K562 (cell line): ENCODE measurements around the gene TRRAP. TPM values are rescaled to one million over a fixed set of nuclear protein-coding genes. Genes with fewer than 3 reads are reported as not detected.
A peak's percentile ranks its signal among the peaks of the same experiment; 100 is the strongest.

ENCODE experiments used
- ARID4B ChIP-seq: sonication (generic); formaldehyde crosslinking; IDR thresholded peaks from 2 replicates; pipeline ENCODE4 v1.8.0; 2022; ENCODE audit warnings: mild to moderate bottlenecking, missing genetic modification reagents
- ATF2 ChIP-seq: sonication (generic); formaldehyde crosslinking; IDR thresholded peaks from 2 replicates; pipeline ENCODE4 v1.8.1; 2022; ENCODE audit warnings: missing genetic modification reagents
- CHAMP1 ChIP-seq: fragments of 450-650 bp; IDR thresholded peaks from 2 replicates; pipeline ENCODE4 v1.6.1; 2016; ENCODE audit warnings: mild to moderate bottlenecking
- EP400 ChIP-seq: fragments of 450-650 bp; IDR thresholded peaks from 2 replicates; pipeline ENCODE4 v1.6.1; 2017; ENCODE audit warnings: antibody characterized with exemption, mild to moderate bottlenecking, moderate library complexity
- HSF4 ChIP-seq: fragments of 250-450 bp; sonication (Bioruptor Pico); IDR thresholded peaks from 2 replicates; pipeline ENCODE4 v2.1.2; 2022; ENCODE audit warnings: mild to moderate bottlenecking, moderate library complexity, borderline replicate concordance
- IRF9 ChIP-seq: fragments of 450-650 bp; IDR thresholded peaks from 2 replicates; pipeline ENCODE4 v1.6.1; 2016; ENCODE audit warnings: missing biosample characterization, missing genetic modification characterization
- KDM5B ChIP-seq: fragments of 200-600 bp; sonication (generic); IDR thresholded peaks from 2 replicates; pipeline ENCODE4 v1.6.1; 2012; ENCODE audit warnings: low read depth, mild to moderate bottlenecking, moderate library complexity, low read length, control low read depth, inconsistent platforms; ENCODE audit not compliant: insufficient replicate concordance
- MTA1 ChIP-seq: fragments of 450-650 bp; IDR thresholded peaks from 2 replicates; pipeline ENCODE4 v1.6.1; 2017; ENCODE audit warnings: borderline replicate concordance
- NR3C1 ChIP-seq: sonication (generic); formaldehyde crosslinking; IDR thresholded peaks from 2 replicates; pipeline ENCODE4 v1.8.1; 2022; ENCODE audit warnings: missing genetic modification reagents
- SNIP1 ChIP-seq: fragments of 450-650 bp; IDR thresholded peaks from 2 replicates; pipeline ENCODE4 v1.7.1; 2017; ENCODE audit warnings: low read depth, mild to moderate bottlenecking
- TARDBP ChIP-seq: fragments of 450-650 bp; IDR thresholded peaks from 2 replicates; pipeline ENCODE4 v1.6.1; 2016
- TSC22D4 ChIP-seq: fragments of 450-650 bp; IDR thresholded peaks from 2 replicates; pipeline ENCODE4 v1.6.1; 2016; ENCODE audit warnings: missing genetic modification characterization, missing biosample characterization, control low read depth
- ZBTB1 ChIP-seq: sonication (generic); formaldehyde crosslinking; IDR thresholded peaks from 2 replicates; pipeline ENCODE4 v1.8.1; 2023; ENCODE audit warnings: missing genetic modification reagents, low read depth, mild to moderate bottlenecking, borderline replicate concordance
- ZNF212 ChIP-seq: fragments of 450-650 bp; formaldehyde crosslinking; IDR thresholded peaks from 2 replicates; pipeline ENCODE4 v1.4.0; 2020; ENCODE audit warnings: mild to moderate bottlenecking
- ZNF395 ChIP-seq: fragments of 200-800 bp; sonication (Bioruptor generic); IDR thresholded peaks from 2 replicates; pipeline ENCODE4 v1.6.1; 2017; ENCODE audit warnings: missing genetic modification characterization, missing compliant biosample characterization
- ZNF76 ChIP-seq: fragments of 250-450 bp; sonication (Bioruptor Pico); IDR thresholded peaks from 2 replicates; pipeline ENCODE4 v1.4.0; 2020; ENCODE audit warnings: mild to moderate bottlenecking, moderate library complexity, borderline replicate concordance
- polyA plus RNA-seq, 8 experiments: library from polyadenylated mRNA; depleted of rRNA in 4 of 8; stranded (reverse) in 5 of 8; unstranded in 3 of 8; fragments of >200 nt; fragmentation: Nextera tagmentation in 2 of 8; fragmentation: Illumina TruSeq in 1 of 8; extraction: Ambion mirVana in 2 of 8; extraction: Trizol in 1 of 8; gene quantifications; 2 replicates each; pipeline versions ENCODE4 v1.2.1 to v1.2.3, GENCODE V29; 2011 to 2014; ENCODE audit warnings: inconsistent platforms in 1 of 8, missing spikeins in 1 of 8
- total RNA-seq, 7 experiments: library from RNA; depleted of rRNA in 6 of 7; stranded (reverse); fragments of >200 nt in 6 of 7; fragmentation: Illumina TruSeq in 2 of 7; extraction: Trizol in 2 of 7; gene quantifications; 2 replicates each; pipeline versions ENCODE4 v1.2.1 to v1.2.3, GENCODE V29; 2011 to 2021; ENCODE audit warnings: low replicate concordance in 1 of 7

Gene TRRAP
- total and polyA plus RNA-seq, 9 of the 15 experiments (the other 6 are each of a cell fraction or from before 2014, with no cell fraction given): 1.3 to 47.2 (median 9.7) TPM

GRCh38 chr7:98878365-98879197 is at the start of gene TRRAP (continued):
- TF ChIP-seq ARID4B (CRISPR knock-in tag) (peak; percentile 75; the same call in 1 of the 2 replicates), ATF2 (CRISPR knock-in tag) (no peak), TARDBP (peak; percentile 41; the same call in 1 of the 2 replicates), ZBTB1 (CRISPR knock-in tag) (peak; percentile 66; the same call in 1 of the 2 replicates), MTA1 (peak; percentile 50; the same call in 1 of the 2 replicates), ZNF76 (CRISPR knock-in tag) (peak; percentile 72), KDM5B (peak; percentile 58), NR3C1 (peak; percentile 69), SNIP1 (peak; percentile 77), HSF4 (CRISPR knock-in tag) (no peak), IRF9 (no peak), EP400 (peak; percentile 77; the same call in 1 of the 2 replicates), CHAMP1 (no peak), ZNF395 (CRISPR knock-in tag) (peak; percentile 81), TSC22D4 (tag) (no peak), ZNF212 (CRISPR knock-in tag) (0 out of 2 replicates have a peak, but pooled peaks have one; percentile 28)
